ENCODE results near the gene PGA5.

DNA sequence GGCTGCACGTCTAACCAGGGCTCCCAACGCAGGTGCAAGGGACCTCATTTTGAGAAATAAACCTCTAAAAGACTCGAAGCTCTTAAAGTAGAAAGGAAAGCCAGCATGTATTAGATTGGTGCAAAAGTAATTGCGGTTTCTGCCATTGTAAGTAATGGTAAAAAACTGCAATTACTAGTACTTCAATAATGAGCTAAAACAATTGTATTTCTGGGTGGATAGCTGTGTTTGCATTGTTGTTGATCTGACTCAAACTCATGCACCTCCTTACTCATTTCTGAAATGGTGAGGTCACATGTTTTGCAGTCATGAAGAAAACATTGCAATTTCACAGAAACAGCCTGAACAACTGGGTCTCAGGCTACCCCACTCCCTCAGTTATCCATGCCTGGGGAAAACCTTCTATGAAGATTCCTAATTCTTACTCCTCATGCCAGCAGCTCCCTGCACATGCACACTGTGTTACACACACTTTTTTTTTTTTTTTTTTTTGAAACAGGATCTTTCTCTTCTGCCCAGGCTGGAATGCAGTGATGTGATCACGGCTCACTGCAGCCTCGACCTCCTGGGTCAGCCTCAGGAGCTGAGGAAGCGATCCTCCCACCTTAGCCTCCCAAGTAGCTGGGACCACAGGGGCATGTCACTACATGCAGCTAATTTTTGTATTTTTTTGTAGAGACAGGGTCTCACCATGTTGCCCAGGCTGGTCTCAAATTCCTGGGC is 29.5 kb downstream of the PGA5 start:
- TF ChIP-seq POLR2A (IDR thresholded peaks at IDR 0.05): no peak
- TF ChIP-seq POLR2AphosphoS5 (IDR thresholded peaks at IDR 0.05; ENCODE audit: insufficient read depth in 1 of 2, low read depth in 1 of 2): no peak

All from vagina (tissue), 2 donors.